Measurements from ENCODE around the gene DMRT3.

Gene DMRT3

DNA sequence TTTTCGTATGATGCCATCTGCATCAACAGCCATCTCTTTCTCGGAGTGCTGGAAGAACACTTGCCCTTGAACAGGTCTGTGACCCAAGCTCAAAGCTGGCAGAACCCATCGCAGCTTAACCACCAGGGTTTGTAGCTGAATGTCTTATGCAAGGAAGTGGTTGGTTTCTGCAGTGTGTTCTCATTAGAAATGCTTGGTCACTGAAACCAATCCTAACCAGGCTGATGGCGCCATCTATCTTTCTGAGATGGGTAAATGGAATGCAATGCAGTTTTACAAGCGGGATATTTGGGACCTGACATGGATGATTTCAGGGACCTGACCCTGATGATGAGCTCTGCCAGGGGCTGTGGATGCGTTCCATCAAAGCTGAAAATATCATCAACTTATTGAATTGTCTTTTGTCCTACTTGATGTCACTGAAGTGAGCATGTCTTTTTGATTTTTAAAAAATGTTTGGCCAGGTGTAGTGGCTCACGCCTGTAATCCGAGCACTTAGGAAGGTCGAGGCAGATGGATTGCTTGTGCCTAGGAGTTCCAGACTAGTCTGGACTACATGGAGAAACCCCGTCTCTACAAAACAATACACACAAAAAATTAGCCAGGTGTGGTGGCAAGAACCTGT lies 28.7 kb downstream of the DMRT3 start:
- no peak for DNase-seq

DNA sequence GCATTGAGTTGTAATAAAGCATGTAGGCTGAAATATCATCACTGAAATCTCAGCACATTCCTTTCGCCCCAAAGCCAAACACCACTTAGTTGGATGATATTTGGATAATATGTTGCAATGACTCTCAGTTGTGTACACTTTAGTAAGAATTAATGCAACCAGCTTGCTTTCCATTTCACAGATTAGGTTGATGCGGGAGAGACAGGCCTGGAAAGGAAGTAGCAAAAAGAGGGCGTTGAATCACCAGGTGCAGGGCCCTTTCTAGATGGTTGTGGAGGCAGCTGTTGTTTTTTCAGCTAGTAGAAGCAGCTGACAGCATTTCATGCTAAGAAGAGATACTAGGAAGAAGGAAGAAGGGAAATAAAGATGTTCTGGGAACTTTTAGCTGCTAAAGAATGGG lies 30.9 kb downstream of the DMRT3 start:
- DNase-seq, result no peak

- no peak for DNase-seq
Measured at GRCh38 chr9:1008216-1008615, 31.8 kb downstream of the DMRT3 start.

- DNase-seq, result peak; percentile 84 to 87
Measured at GRCh38 chr9:1009101-1009707, 32.7 kb downstream of the DMRT3 start.

GRCh38 chr9:1013021-1013420 lies 36.6 kb downstream of the DMRT3 start:
- DNase-seq, result no peak

- DNase-seq, result no peak
Measured at GRCh38 chr9:1014225-1014624, 37.8 kb downstream of the DMRT3 start.

DNA sequence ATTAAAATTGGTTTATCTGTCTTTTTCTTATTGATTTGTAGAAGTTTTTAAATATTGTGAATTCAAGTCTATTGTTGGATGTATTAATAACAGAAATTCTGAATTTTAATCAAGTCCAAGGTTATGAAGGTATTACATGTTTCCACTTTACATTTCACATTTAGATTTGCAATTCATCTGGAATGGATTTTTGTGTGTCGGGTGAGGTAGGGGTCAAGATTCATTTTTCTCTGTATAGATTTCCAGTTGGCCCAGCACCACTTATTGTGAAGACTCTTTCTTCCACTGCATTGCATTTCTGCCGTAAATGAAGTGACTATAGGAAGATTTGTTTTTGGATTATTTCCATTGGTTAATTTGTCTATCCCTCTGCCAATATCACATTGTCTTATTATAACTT lies 38.2 kb downstream of the DMRT3 start:
- no peak for DNase-seq

- peak in 1 of 2 experiments; percentile 19 for DNase-seq
Measured at GRCh38 chr9:1018121-1018520, 41.7 kb downstream of the DMRT3 start.

- DNase-seq, result no peak
Measured at GRCh38 chr9:1024112-1024511, 47.7 kb downstream of the DMRT3 start.

- DNase-seq, result no peak
Measured at GRCh38 chr9:1025131-1025530, 48.7 kb downstream of the DMRT3 start.

DNA sequence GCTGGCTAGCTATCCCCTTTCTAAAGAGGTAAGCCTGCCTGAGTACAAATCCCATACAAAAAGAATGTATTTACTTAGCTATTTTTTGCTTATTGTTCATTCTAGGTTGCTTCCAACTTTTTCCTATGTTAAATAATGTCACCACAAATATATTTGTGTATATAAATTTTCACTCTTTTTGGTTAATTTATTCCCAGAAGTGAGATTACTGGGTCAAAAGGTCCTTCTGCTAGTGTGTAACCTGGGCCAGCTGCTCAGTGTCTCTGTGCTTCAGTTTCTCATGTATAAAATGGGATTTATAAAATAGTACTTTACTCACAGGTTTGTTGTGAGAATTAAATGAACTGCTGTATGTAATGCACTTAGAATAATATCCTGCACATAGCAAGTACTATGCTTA lies 49.8 kb downstream of the DMRT3 start:
- DNase-seq, result no peak

GRCh38 chr9:1028501-1029190 lies 52.2 kb downstream of the DMRT3 start:
- DNase-seq, result no peak

- DNase-seq, result no peak
Measured at GRCh38 chr9:1031951-1032601, 55.6 kb downstream of the DMRT3 start.

DNA sequence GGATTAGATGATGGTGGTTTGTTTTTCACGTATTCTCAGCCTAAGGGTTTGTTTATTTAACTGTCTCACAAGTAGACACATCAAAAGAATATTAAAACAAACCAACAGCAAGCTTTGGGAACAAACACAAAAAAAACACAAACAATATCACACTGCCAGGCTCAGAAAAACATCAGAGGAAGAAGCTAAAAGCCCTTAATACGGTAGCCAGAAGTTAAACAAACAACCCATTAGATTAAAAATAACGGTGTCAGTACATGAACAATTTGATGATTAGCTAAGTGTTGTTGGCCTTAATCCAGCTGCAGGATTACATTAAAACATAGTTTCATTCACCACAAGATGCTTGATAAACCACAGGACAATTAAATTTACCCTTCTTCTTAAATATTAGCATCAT lies 57.8 kb downstream of the DMRT3 start:
- DNase-seq, result no peak

- no peak for DNase-seq
Measured at GRCh38 chr9:1039589-1039988, 63.1 kb downstream of the DMRT3 start.

Measured in activated CD4-positive, alpha-beta T cell treated with anti-CD3 and anti-CD28 coated beads, Interleukin-2, amount 50 U/mL, for 48 hours (primary cell).